ENCODE data around the gene TNIK.
A peak's percentile ranks its signal among the peaks of the same experiment; 100 is the strongest.

The TNIK gene

DNA sequence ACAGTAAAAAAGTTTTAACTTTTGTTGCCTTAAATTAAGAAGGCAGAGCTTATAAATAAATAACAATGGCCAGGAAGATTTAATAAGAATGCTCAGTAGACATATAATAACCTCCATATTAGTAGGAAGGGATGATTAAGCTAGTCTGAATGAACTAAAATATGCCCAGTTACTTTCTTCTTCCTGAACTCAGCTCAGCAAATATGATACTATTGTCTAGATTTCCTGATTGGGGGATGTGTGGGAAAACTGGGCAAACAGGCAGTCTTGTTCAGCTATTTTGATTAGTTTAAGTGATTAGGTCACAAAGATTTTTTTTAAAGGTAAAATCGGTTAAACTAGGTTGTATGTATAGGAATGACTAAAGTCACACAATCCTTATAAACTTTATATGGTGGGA is 266.5 kb downstream of the TNIK start:
- Histone ChIP-seq H3K79me2 (ENCODE audit: low read length) (no peaks in the 10 kb centered on the region), H3K4me1 (ENCODE audit: low read length) (peaks cover 20% of the 10 kb centered on the region), H2AFZ (ENCODE audit: low read depth, low read length) (no peak overlapping the region), H4K20me1 (ENCODE audit: insufficient read depth, low read length) (no peaks in the 10 kb centered on the region), H3K27ac (ENCODE audit: low read length) (no peak overlapping the region), H3K9me3 (ENCODE audit: insufficient read depth, low read length) (no peaks in the 10 kb centered on the region), H3K27me3 (ENCODE audit: low read depth, low read length) (no peaks in the 10 kb centered on the region), H3K36me3 (replicated peaks; ENCODE audit: low read depth, low read length) (peaks cover 5% of the 10 kb centered on the region), H3K4me2 (ENCODE audit: low read length) (no peak overlapping the region), H3K9ac (ENCODE audit: low read length) (no peak overlapping the region), H3K4me3 (ENCODE audit: low read length) (no peak overlapping the region)
- TF ChIP-seq, protein P1, sequence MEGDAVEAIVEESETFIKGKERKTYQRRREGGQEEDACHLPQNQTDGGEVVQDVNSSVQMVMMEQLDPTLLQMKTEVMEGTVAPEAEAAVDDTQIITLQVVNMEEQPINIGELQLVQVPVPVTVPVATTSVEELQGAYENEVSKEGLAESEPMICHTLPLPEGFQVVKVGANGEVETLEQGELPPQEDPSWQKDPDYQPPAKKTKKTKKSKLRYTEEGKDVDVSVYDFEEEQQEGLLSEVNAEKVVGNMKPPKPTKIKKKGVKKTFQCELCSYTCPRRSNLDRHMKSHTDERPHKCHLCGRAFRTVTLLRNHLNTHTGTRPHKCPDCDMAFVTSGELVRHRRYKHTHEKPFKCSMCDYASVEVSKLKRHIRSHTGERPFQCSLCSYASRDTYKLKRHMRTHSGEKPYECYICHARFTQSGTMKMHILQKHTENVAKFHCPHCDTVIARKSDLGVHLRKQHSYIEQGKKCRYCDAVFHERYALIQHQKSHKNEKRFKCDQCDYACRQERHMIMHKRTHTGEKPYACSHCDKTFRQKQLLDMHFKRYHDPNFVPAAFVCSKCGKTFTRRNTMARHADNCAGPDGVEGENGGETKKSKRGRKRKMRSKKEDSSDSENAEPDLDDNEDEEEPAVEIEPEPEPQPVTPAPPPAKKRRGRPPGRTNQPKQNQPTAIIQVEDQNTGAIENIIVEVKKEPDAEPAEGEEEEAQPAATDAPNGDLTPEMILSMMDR (IDR thresholded peaks at IDR 0.05; ENCODE audit: low read depth, low read length): no peak
- TF ChIP-seq EZH2phosphoT487 (IDR thresholded peaks at IDR 0.05; ENCODE audit: low read depth): no peak

DNA sequence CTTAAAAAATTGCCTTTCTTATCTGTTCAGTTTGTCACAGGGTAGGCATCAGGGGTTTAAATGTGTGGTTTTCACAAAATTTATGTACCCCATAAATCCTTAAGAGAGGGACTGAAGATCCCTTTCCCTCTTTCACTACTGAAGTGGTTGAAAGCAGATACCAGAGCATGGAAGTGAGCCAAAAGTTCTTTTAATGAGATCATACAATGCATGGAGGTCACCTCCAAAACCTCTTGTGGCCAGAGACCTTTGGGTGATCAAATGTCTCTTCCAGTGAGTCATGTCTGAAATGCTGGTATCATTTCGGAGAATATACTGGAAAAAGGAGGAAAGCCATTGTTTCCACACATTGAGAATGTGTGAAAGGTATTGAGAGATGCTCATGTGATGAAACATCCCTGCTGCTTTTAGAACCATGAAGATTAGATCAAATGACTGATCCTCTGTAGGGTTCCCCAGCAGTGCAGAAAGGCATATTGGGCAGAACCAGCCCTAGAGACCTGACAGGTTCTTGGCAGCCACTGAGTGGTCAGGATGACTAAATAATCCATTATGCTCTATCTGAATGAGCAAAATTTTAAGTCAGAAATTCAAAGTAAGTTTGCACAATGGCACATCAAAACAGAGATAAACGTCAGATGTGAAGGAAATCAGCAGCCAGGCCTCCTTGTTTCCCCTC is 267.9 kb downstream of the TNIK start:
- Histone ChIP-seq H3K9ac (ENCODE audit: low read length) (no peak overlapping the region), H3K27me3 (ENCODE audit: low read depth, low read length) (no peaks in the 10 kb centered on the region), H3K36me3 (replicated peaks; ENCODE audit: low read depth, low read length) (peaks cover 5% of the 10 kb centered on the region), H3K79me2 (ENCODE audit: low read length) (no peaks in the 10 kb centered on the region), H4K20me1 (ENCODE audit: insufficient read depth, low read length) (no peaks in the 10 kb centered on the region), H3K4me2 (ENCODE audit: low read length) (no peak overlapping the region), H2AFZ (ENCODE audit: low read depth, low read length) (no peak overlapping the region), H3K9me3 (ENCODE audit: insufficient read depth, low read length) (no peaks in the 10 kb centered on the region), H3K4me3 (ENCODE audit: low read length) (no peak overlapping the region), H3K27ac (ENCODE audit: low read length) (no peak overlapping the region), H3K4me1 (ENCODE audit: low read length) (peaks cover 34% of the 10 kb centered on the region)
- TF ChIP-seq, protein P1 (IDR thresholded peaks at IDR 0.05; ENCODE audit: low read depth, low read length): no peak
- TF ChIP-seq EZH2phosphoT487 (IDR thresholded peaks at IDR 0.05; ENCODE audit: low read depth): no peak

DNA sequence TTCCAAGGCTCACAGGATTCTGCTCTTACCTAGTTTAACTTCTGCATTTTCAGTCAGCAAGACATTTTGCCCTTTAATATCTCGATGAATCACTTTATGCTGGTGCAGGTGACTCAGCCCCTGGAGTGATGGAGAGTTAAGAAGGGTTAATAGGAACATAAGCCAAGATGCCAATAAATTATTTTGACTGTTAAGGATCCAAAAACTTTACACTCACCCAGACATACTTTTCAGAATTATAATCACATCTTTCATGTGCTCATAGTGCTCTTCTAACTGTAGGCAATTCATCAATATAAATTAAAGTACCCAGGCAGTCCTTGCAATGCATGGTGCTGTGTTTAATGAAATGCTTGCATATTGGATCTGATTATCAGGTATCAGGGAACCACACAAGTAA is 269.5 kb downstream of the TNIK start:
- Histone ChIP-seq H3K4me2 (ENCODE audit: low read length) (no peak overlapping the region), H3K9ac (ENCODE audit: low read length) (no peak overlapping the region), H3K36me3 (replicated peaks; ENCODE audit: low read depth, low read length) (peaks cover 5% of the 10 kb centered on the region), H4K20me1 (ENCODE audit: insufficient read depth, low read length) (no peaks in the 10 kb centered on the region), H3K9me3 (ENCODE audit: insufficient read depth, low read length) (no peaks in the 10 kb centered on the region), H3K27ac (ENCODE audit: low read length) (no peak overlapping the region), H3K79me2 (ENCODE audit: low read length) (no peaks in the 10 kb centered on the region), H3K4me1 (ENCODE audit: low read length) (peaks cover 47% of the 10 kb centered on the region), H3K4me3 (ENCODE audit: low read length) (no peak overlapping the region), H3K27me3 (ENCODE audit: low read depth, low read length) (no peaks in the 10 kb centered on the region), H2AFZ (ENCODE audit: low read depth, low read length) (no peak overlapping the region)
- TF ChIP-seq, protein P1 (IDR thresholded peaks at IDR 0.05; ENCODE audit: low read depth, low read length): no peak
- no peak for TF ChIP-seq EZH2phosphoT487 (IDR thresholded peaks at IDR 0.05; ENCODE audit: low read depth)

DNA sequence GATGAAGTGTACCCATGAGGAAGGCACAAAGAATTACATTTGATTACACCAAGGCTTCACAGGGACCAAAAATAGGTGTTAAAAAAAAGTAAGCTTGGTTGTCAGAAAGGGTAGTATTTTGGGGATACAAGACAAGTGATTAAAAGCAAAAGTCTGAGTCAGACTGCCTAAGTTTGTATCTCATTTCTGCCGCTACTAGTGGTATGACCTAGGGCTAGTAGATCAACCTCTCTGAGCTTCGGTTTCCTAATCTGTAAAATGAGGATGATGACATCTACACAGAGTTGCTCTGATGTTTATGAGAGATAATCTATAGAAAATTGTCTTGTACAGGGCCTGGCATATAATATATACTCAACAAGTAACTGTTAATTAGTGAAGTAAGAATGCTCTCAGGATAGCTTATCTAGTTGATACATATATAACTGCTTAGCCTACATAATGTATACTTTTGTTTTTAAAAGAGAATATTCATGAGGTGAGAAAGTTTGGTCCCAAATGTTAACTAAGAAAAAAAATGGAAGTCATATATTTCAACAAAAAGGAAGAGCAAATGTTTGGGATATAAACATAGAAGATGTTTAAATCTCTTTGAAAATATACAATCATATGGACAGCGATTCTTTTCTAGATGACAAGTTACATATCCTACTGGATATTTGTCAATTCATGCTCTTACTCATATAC is 270.7 kb downstream of the TNIK start:
- H3K9ac ChIP-seq (ENCODE audit: low read length): peak overlapping the region; percentile 29
- no peaks in the 10 kb centered on the region for H4K20me1 ChIP-seq (ENCODE audit: insufficient read depth, low read length)
- H3K36me3 ChIP-seq (replicated peaks; ENCODE audit: low read depth, low read length): peaks cover 5% of the 10 kb centered on the region
- no peak overlapping the region for H3K4me3 ChIP-seq (ENCODE audit: low read length)
- peak overlapping the region; percentile 67 for H3K27ac ChIP-seq (ENCODE audit: low read length)
- H3K79me2 ChIP-seq (ENCODE audit: low read length): no peaks in the 10 kb centered on the region
- TF ChIP-seq, protein P1 (IDR thresholded peaks at IDR 0.05; ENCODE audit: low read depth, low read length): no peak
- TF ChIP-seq EZH2phosphoT487 (IDR thresholded peaks at IDR 0.05; ENCODE audit: low read depth): no peak
- peak overlapping the region; percentile 32 for H3K4me2 ChIP-seq (ENCODE audit: low read length)
- H3K4me1 ChIP-seq (ENCODE audit: low read length): peaks cover 58% of the 10 kb centered on the region
- no peaks in the 10 kb centered on the region for H3K27me3 ChIP-seq (ENCODE audit: low read depth, low read length)
- H3K9me3 ChIP-seq (ENCODE audit: insufficient read depth, low read length): no peaks in the 10 kb centered on the region
- no peak overlapping the region for H2AFZ ChIP-seq (ENCODE audit: low read depth, low read length)
